Loucy (cell line): ENCODE data around the gene DEFB128.

Experiments
- H2AFZ ChIP-seq: fragments of 200-600 bp; sonication (generic); 2 replicates; pipeline ENCODE4 v1.6.0; 2016; ENCODE audit warnings: antibody characterized with exemption, mild to moderate bottlenecking, low read length, moderate library complexity
- H3F3A ChIP-seq: fragments of 200-600 bp; 2 replicates; pipeline ENCODE4 v1.6.0; 2016; ENCODE audit warnings: antibody characterized with exemption, low read depth, mild to moderate bottlenecking
- H3K27me3 ChIP-seq: fragments of 200-600 bp; sonication (generic); 2 replicates; pipeline ENCODE4 v1.6.1; 2014; ENCODE audit warnings: low read length, mild to moderate bottlenecking; ENCODE audit not compliant: insufficient read depth, poor library complexity, severe bottlenecking
- H3K36me3 ChIP-seq: fragments of 200-600 bp; sonication (generic); 2 replicates; pipeline ENCODE4 v1.6.1; 2016; ENCODE audit warnings: low read length; ENCODE audit not compliant: insufficient read depth
- H3K4me1 ChIP-seq: fragments of 200-600 bp; sonication (generic); 2 replicates; pipeline ENCODE4 v1.5.1; 2014; ENCODE audit warnings: low read length, mild to moderate bottlenecking; ENCODE audit not compliant: insufficient read depth, poor library complexity, severe bottlenecking
- H3K4me2 ChIP-seq: fragments of 200-600 bp; sonication (generic); 2 replicates; pipeline ENCODE4 v1.6.0; 2014; ENCODE audit warnings: antibody characterized with exemption, low read length, low read depth, mild to moderate bottlenecking; ENCODE audit not compliant: poor library complexity, severe bottlenecking
- H3K4me3 ChIP-seq: fragments of 200-600 bp; sonication (generic); 2 replicates; pipeline ENCODE4 v1.5.1; 2014; ENCODE audit warnings: low read length, mild to moderate bottlenecking, mixed read lengths; ENCODE audit not compliant: poor library complexity, severe bottlenecking
- H3K79me2 ChIP-seq: fragments of 200-600 bp; sonication (generic); 2 replicates; pipeline ENCODE4 v1.6.1; 2014; ENCODE audit warnings: low read length; ENCODE audit not compliant: insufficient read depth
- H3K9ac ChIP-seq: fragments of 200-600 bp; sonication (generic); 2 replicates; pipeline ENCODE4 v1.6.0; 2014; ENCODE audit warnings: mild to moderate bottlenecking, low read depth, low read length, moderate library complexity; ENCODE audit not compliant: poor library complexity, severe bottlenecking
- H3K9me2 ChIP-seq: fragments of 200-600 bp; sonication (generic); replicated peaks from 2 replicates; pipeline ENCODE4 v1.6.1; 2016; ENCODE audit warnings: low read depth, low read length, mixed read lengths
- H3K9me3 ChIP-seq: fragments of 200-600 bp; sonication (generic); 2 replicates; pipeline ENCODE4 v1.6.1; 2014; ENCODE audit warnings: mild to moderate bottlenecking, antibody characterized with exemption, low read length, low read depth; ENCODE audit not compliant: insufficient read depth
- H4K20me1 ChIP-seq: fragments of 200-600 bp; sonication (generic); 2 replicates; pipeline ENCODE4 v1.6.0; 2014; ENCODE audit warnings: antibody characterized with exemption, low read length, mild to moderate bottlenecking; ENCODE audit not compliant: insufficient read depth, poor library complexity, severe bottlenecking
- EZH2phosphoT487 ChIP-seq: fragments of 200-600 bp; IDR thresholded peaks from 2 replicates; pipeline ENCODE4 v1.6.1; 2018; ENCODE audit warnings: antibody characterized with exemption, mild to moderate bottlenecking, moderate library complexity, borderline replicate concordance
- TF ChIP-seq, protein P1 (sequence below): fragments of 200-600 bp; sonication (generic); conservative IDR thresholded peaks from 2 replicates; pipeline ENCODE4 v1.5.1; 2014; ENCODE audit warnings: mild to moderate bottlenecking, antibody characterized with exemption, low read length

DEFB128 gene

GRCh38 chr20:221258-221830, 31.8 kb upstream of the DEFB128 start:
- Histone ChIP-seq H3K9me2 (no peaks in the 10 kb centered on the region), H3K4me2 (no peak overlapping the region), H3K4me1 (no peaks in the 10 kb centered on the region), H3K9me3 (no peaks in the 10 kb centered on the region), H3K79me2 (no peaks in the 10 kb centered on the region), H3F3A (no peaks in the 10 kb centered on the region), H3K36me3 (no peaks in the 10 kb centered on the region), H3K9ac (no peak overlapping the region), H2AFZ (no peak overlapping the region), H4K20me1 (no peaks in the 10 kb centered on the region), H3K27me3 (no peaks in the 10 kb centered on the region), H3K4me3 (no peak overlapping the region)
- TF ChIP-seq, protein P1, sequence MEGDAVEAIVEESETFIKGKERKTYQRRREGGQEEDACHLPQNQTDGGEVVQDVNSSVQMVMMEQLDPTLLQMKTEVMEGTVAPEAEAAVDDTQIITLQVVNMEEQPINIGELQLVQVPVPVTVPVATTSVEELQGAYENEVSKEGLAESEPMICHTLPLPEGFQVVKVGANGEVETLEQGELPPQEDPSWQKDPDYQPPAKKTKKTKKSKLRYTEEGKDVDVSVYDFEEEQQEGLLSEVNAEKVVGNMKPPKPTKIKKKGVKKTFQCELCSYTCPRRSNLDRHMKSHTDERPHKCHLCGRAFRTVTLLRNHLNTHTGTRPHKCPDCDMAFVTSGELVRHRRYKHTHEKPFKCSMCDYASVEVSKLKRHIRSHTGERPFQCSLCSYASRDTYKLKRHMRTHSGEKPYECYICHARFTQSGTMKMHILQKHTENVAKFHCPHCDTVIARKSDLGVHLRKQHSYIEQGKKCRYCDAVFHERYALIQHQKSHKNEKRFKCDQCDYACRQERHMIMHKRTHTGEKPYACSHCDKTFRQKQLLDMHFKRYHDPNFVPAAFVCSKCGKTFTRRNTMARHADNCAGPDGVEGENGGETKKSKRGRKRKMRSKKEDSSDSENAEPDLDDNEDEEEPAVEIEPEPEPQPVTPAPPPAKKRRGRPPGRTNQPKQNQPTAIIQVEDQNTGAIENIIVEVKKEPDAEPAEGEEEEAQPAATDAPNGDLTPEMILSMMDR: no peak
- no peak for TF ChIP-seq EZH2phosphoT487

DNA sequence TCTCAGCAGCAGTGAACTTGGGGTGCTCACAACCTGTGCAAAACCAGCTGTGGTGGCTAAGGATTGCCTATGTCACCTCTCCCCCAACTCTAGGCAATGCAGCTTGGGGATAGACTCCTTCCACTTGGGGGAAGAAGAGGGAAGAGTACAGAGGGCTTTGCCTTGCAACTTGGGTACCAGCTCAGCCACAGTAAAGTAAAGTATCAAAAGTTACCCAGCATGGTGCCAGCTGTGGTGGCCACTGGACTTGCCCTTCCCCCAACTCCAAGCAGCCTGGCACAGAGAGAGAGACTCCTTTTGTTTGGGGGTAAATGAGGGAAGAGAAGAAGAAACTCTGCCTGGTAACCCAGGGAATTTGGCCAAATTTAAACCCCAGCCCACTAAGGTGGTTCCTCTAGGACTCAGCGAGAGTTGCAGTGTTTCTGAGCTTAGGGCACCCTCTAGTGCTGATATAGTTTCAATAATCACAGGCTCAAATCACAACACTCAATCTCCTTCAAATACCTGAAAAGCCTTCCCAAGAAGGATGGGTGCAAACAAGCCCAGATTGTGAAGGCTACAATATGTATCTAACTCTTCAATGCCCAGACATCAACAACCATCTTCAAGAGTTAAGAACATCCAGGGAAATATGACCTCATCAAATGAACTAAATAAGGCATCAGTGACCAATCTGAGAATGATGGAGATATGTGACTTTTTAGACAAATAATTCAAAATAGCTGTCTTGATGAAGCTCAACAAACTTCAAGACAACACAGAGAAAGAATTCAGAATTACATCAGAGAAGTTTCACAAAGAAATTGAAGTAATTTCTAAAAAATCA, 30.0 kb upstream of the DEFB128 start:
- Histone ChIP-seq H3K27me3 (no peaks in the 10 kb centered on the region), H3K9me2 (no peaks in the 10 kb centered on the region), H3F3A (no peaks in the 10 kb centered on the region), H3K4me1 (no peaks in the 10 kb centered on the region), H3K79me2 (no peaks in the 10 kb centered on the region), H2AFZ (no peak overlapping the region), H3K9ac (no peak overlapping the region), H3K4me2 (no peak overlapping the region), H3K36me3 (no peaks in the 10 kb centered on the region), H4K20me1 (no peaks in the 10 kb centered on the region), H3K9me3 (no peaks in the 10 kb centered on the region), H3K4me3 (no peak overlapping the region)
- TF ChIP-seq, protein P1: peak; percentile 64
- TF ChIP-seq EZH2phosphoT487: no peak

DNA sequence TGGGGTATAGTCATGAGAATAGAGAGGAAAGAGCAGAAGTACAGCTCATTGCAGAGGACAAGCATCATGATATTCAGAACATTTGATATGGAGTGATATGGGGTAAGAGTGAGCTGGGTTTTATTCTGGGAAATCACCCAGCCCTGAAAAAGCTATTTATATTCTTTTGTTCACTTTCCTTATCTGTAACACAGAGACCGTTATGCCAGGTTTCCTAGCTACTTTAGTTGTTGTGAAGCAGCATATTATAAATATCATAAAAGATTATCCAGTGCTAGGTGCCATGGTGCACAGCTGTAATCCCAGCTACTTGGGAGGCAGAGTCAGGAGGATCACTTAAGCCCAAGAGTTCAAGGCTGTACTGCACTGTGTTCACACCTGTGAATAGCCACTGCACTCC, 27.8 kb upstream of the DEFB128 start:
- no peak overlapping the region for H3K4me3 ChIP-seq
- H3K27me3 ChIP-seq: no peaks in the 10 kb centered on the region
- H3F3A ChIP-seq: no peaks in the 10 kb centered on the region
- no peaks in the 10 kb centered on the region for H4K20me1 ChIP-seq
- H2AFZ ChIP-seq: no peak overlapping the region
- H3K9me3 ChIP-seq: no peaks in the 10 kb centered on the region
- no peak overlapping the region for H3K9ac ChIP-seq
- no peaks in the 10 kb centered on the region for H3K9me2 ChIP-seq
- no peak for TF ChIP-seq EZH2phosphoT487
- TF ChIP-seq, protein P1: no peak
- H3K79me2 ChIP-seq: no peaks in the 10 kb centered on the region
- no peaks in the 10 kb centered on the region for H3K36me3 ChIP-seq
- no peak overlapping the region for H3K4me2 ChIP-seq
- H3K4me1 ChIP-seq: no peaks in the 10 kb centered on the region
